ENCODE measurements around the gene VPS13C.

VPS13C gene

DNA sequence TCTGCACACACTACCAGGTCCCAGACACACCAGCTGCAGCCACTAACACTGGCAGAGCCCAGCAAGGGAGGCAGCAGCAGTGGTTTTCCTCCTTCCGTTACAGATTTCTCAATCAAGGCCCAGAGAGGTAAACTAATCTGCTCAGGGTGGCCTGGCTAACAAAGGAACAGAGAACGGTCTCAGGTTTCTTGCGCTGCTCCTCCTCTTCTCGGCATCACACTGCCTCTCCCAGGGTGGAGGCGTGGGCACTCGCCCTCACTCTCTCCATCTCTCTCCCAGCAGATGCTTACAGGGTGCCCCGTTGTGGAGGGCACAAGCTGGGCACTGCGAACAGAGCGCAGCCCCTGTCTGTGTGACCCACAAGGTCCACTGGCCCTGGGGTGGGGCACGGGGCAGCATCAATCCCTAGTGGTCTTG lies 228.7 kb downstream of the VPS13C start:
- H3K23ac ChIP-seq (ENCODE audit: low read length) = no peak overlapping the region
- no peak overlapping the region for H3K18ac ChIP-seq (ENCODE audit: low read length)
- peak; percentile 27 for DNase-seq

DNA sequence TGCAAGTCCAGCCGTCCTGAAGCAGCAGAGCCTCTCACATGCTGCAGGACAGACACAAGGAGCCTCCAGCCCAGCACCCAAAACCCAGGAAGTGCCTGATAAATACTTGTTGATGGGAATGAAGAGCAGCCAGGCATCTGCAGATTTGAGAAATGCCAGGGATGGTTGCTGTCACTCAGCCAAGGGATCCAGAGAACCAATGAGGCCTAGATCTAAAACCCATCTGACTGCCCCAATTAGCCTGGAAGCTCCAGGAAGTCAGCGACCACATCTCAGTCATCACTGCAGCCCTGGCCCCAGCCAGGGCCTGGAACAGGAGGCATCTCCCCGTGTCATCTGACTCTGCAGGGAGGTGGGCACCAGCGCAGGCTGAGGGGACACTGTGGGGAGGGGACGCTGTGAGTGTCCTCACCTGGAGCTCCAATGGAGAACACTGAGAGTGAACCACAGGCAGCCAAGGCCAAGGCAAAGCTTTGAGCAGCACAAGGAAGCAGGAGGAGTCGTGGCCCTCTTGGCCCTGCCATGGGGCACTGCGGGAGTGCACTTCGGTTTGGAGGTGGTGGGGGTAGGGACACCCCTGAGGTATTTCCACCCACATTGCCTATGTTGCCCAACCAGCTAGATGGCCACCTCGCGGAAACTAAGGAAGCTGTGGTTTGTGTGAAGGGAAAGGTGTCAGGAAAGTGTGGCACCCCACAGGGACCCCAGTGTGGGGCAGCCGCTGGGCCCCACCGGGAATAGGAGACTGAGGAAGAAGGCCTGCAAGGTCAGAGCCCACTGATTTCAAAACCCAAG lies 229.5 kb downstream of the VPS13C start:
- Histone ChIP-seq H3K79me2 (ENCODE audit: control insufficient read depth, insufficient read depth, low read length) (no peaks in the 10 kb centered on the region), H3K56ac (ENCODE audit: low read length) (peak overlapping the region; percentile 69), H3K4me1 (ENCODE audit: control insufficient read depth, low read depth, low read length) (peaks cover 3% of the 10 kb centered on the region), H3K4me3 (ENCODE audit: low read length) (no peak overlapping the region), H3K4ac (ENCODE audit: low read depth, low read length) (no peak overlapping the region), H3K9ac (ENCODE audit: low read length) (no peak overlapping the region), H3K79me1 (ENCODE audit: low read length) (no peaks in the 10 kb centered on the region), H4K5ac (ENCODE audit: low read length) (no peak overlapping the region), H2BK5ac (ENCODE audit: low read length) (no peak overlapping the region), H3K18ac (ENCODE audit: low read length) (no peak overlapping the region), H4K8ac (ENCODE audit: low read depth, low read length) (no peak overlapping the region), H3K23ac (ENCODE audit: low read length) (no peak overlapping the region), H2AK5ac (ENCODE audit: low read length) (no peak overlapping the region), H2BK15ac (replicated peaks; ENCODE audit: low read depth) (no peak overlapping the region), H3K27me3 (ENCODE audit: insufficient read depth, low read length, poor library complexity) (no peaks in the 10 kb centered on the region), H3K36me3 (ENCODE audit: control insufficient read depth, insufficient read depth, low read length) (no peaks in the 10 kb centered on the region), H2BK120ac (ENCODE audit: low read depth, low read length) (no peak overlapping the region), H3K4me2 (ENCODE audit: low read length) (no peak overlapping the region), H3K27ac (ENCODE audit: low read depth, low read length) (no peak overlapping the region)
- DNase-seq = no peak
- no CpG with 5 or more reads among the region's 12 CpGs for WGBS (ENCODE audit: extremely low coverage, insufficient coverage, low lambda C conversion rate)

More for the DNA sequence above, 228.7 kb downstream of the VPS13C start:
- H3K4me2 ChIP-seq (ENCODE audit: low read length) = no peak overlapping the region
- H4K8ac ChIP-seq (ENCODE audit: low read depth, low read length) = no peak overlapping the region
- H2BK5ac ChIP-seq (ENCODE audit: low read length) = no peak overlapping the region
- no CpG with 5 or more reads among the region's 10 CpGs for WGBS (ENCODE audit: extremely low coverage, insufficient coverage, low lambda C conversion rate)
- H3K9ac ChIP-seq (ENCODE audit: low read length) = no peak overlapping the region
- no peak overlapping the region for H3K4me3 ChIP-seq (ENCODE audit: low read length)
- no peaks in the 10 kb centered on the region for H3K79me1 ChIP-seq (ENCODE audit: low read length)
- H3K27ac ChIP-seq (ENCODE audit: low read depth, low read length) = no peak overlapping the region
- no peaks in the 10 kb centered on the region for H3K27me3 ChIP-seq (ENCODE audit: insufficient read depth, low read length, poor library complexity)
- no peak overlapping the region for H3K4ac ChIP-seq (ENCODE audit: low read depth, low read length)
- no peak overlapping the region for H2BK120ac ChIP-seq (ENCODE audit: low read depth, low read length)
- H2AK5ac ChIP-seq (ENCODE audit: low read length) = no peak overlapping the region
- H4K5ac ChIP-seq (ENCODE audit: low read length) = no peak overlapping the region
- no peak overlapping the region for H2BK15ac ChIP-seq (replicated peaks; ENCODE audit: low read depth)
- H3K36me3 ChIP-seq (ENCODE audit: control insufficient read depth, insufficient read depth, low read length) = no peaks in the 10 kb centered on the region
- no peaks in the 10 kb centered on the region for H3K79me2 ChIP-seq (ENCODE audit: control insufficient read depth, insufficient read depth, low read length)
- H3K56ac ChIP-seq (ENCODE audit: low read length) = peak overlapping the region; percentile 69
- peaks cover 3% of the 10 kb centered on the region for H3K4me1 ChIP-seq (ENCODE audit: control insufficient read depth, low read depth, low read length)

DNA sequence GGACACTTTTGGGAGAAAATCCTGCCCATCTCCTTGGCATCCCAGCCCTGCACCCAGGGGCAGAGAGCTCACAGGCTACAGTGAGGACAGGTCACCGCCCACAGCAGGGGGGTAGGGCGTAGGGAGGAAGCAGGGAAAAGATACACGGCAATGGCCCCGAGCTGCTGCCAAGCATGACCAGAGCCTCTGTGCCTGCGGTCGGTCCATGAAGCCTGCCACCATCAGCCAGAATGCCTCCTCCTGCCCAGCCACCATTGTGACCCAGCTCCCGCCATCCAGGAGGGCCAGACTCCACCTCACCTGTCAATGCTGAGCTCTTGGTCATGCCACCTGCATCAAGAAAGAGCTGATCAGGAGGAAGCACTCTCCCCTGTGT lies 230.7 kb downstream of the VPS13C start:
- H4K5ac ChIP-seq (ENCODE audit: low read length) = no peak overlapping the region
- no peak overlapping the region for H4K8ac ChIP-seq (ENCODE audit: low read depth, low read length)
- H3K4me1 ChIP-seq (ENCODE audit: control insufficient read depth, low read depth, low read length) = peaks cover 3% of the 10 kb centered on the region
- H3K27ac ChIP-seq (ENCODE audit: low read depth, low read length) = no peak overlapping the region
- no peak overlapping the region for H3K4ac ChIP-seq (ENCODE audit: low read depth, low read length)
- no peak overlapping the region for H2BK120ac ChIP-seq (ENCODE audit: low read depth, low read length)
- H3K27me3 ChIP-seq (ENCODE audit: insufficient read depth, low read length, poor library complexity) = no peaks in the 10 kb centered on the region
- no peak overlapping the region for H2BK5ac ChIP-seq (ENCODE audit: low read length)
- DNase-seq = no peak
- H2BK15ac ChIP-seq (replicated peaks; ENCODE audit: low read depth) = no peak overlapping the region
- H3K36me3 ChIP-seq (ENCODE audit: control insufficient read depth, insufficient read depth, low read length) = no peaks in the 10 kb centered on the region
- H3K9ac ChIP-seq (ENCODE audit: low read length) = no peak overlapping the region
- no peak overlapping the region for H3K23ac ChIP-seq (ENCODE audit: low read length)
- H3K18ac ChIP-seq (ENCODE audit: low read length) = no peak overlapping the region
- H2AK5ac ChIP-seq (ENCODE audit: low read length) = no peak overlapping the region
- H3K56ac ChIP-seq (ENCODE audit: low read length) = no peak overlapping the region
- H3K79me1 ChIP-seq (ENCODE audit: low read length) = no peaks in the 10 kb centered on the region
- no peak overlapping the region for H3K4me2 ChIP-seq (ENCODE audit: low read length)
- no peaks in the 10 kb centered on the region for H3K79me2 ChIP-seq (ENCODE audit: control insufficient read depth, insufficient read depth, low read length)
- WGBS (ENCODE audit: extremely low coverage, insufficient coverage, low lambda C conversion rate) = no CpG with 5 or more reads among the region's 7 CpGs
- H3K4me3 ChIP-seq (ENCODE audit: low read length) = no peak overlapping the region

DNA sequence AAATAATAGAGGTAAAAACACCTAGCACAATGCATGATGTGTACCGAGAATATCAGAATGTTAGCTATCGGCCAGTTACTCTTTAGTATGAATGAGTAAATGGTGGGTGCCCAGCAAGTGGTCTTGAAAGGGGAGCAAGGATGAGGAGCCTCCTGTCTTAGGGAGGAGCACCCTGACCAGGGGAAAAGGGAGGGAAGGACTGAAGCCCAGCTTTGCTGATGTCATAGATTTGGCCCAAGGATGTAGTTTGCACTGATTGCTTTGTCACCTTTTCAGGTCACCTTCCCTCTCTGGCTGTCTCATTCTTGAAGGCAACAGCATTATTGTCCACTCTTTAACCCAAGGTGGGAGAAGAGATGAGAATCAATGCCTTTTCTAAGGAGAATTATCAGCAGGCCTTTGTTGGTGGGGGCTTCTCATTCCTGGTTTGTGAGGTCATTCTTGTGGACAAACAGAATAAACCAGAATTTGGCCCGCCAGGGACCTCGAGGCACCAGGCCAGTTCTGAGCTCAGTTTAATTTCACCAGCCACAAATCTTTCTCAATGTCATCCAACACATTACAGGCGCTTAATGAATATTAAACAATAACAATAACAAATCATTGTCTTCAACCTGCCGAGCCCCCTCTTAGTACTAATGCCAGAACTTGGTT lies 231.3 kb downstream of the VPS13C start:
- Histone ChIP-seq H3K4ac (ENCODE audit: low read depth, low read length) (no peak overlapping the region), H4K8ac (ENCODE audit: low read depth, low read length) (no peak overlapping the region), H3K27ac (ENCODE audit: low read depth, low read length) (no peak overlapping the region), H3K79me2 (ENCODE audit: control insufficient read depth, insufficient read depth, low read length) (no peaks in the 10 kb centered on the region), H2BK5ac (ENCODE audit: low read length) (no peak overlapping the region), H3K79me1 (ENCODE audit: low read length) (no peaks in the 10 kb centered on the region), H3K23ac (ENCODE audit: low read length) (no peak overlapping the region), H2BK120ac (ENCODE audit: low read depth, low read length) (no peak overlapping the region), H3K18ac (ENCODE audit: low read length) (no peak overlapping the region), H3K27me3 (ENCODE audit: insufficient read depth, low read length, poor library complexity) (no peaks in the 10 kb centered on the region), H3K9ac (ENCODE audit: low read length) (no peak overlapping the region), H3K56ac (ENCODE audit: low read length) (no peak overlapping the region), H4K5ac (ENCODE audit: low read length) (no peak overlapping the region), H3K4me1 (ENCODE audit: control insufficient read depth, low read depth, low read length) (peaks cover 3% of the 10 kb centered on the region), H2BK15ac (replicated peaks; ENCODE audit: low read depth) (no peak overlapping the region), H3K4me3 (ENCODE audit: low read length) (no peak overlapping the region), H3K36me3 (ENCODE audit: control insufficient read depth, insufficient read depth, low read length) (no peaks in the 10 kb centered on the region), H3K4me2 (ENCODE audit: low read length) (no peak overlapping the region), H2AK5ac (ENCODE audit: low read length) (no peak overlapping the region)
- no peak for DNase-seq
- WGBS (ENCODE audit: extremely low coverage, insufficient coverage, low lambda C conversion rate) = no CpG with 5 or more reads among the region's 6 CpGs

DNA sequence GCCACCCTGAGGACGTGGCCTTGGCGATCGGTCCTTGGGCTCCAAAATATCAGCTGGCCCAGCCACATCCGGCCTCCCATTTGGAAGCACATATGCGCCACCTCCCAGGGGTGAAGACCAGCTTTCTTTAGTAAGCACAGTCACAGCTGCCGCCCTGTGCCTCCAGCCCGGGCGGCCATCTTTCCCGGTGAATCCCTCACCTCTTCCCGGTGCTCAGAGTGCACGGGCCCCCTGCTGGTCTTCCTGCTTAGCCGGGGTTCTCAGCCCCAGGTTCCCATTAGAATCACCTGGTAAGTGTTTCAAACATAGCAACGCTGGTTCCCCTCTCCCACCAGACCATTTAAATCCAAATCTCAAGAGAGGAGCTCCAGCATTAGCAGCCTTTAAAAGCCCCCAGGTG lies 232.2 kb downstream of the VPS13C start:
- Histone ChIP-seq H3K4me1 (ENCODE audit: control insufficient read depth, low read depth, low read length) (peaks cover 3% of the 10 kb centered on the region), H3K18ac (ENCODE audit: low read length) (no peak overlapping the region), H3K4ac (ENCODE audit: low read depth, low read length) (no peak overlapping the region), H2BK15ac (replicated peaks; ENCODE audit: low read depth) (no peak overlapping the region), H3K4me2 (ENCODE audit: low read length) (no peak overlapping the region), H2AK5ac (ENCODE audit: low read length) (no peak overlapping the region), H3K27me3 (ENCODE audit: insufficient read depth, low read length, poor library complexity) (no peaks in the 10 kb centered on the region), H3K9ac (ENCODE audit: low read length) (no peak overlapping the region), H3K23ac (ENCODE audit: low read length) (no peak overlapping the region), H3K27ac (ENCODE audit: low read depth, low read length) (no peak overlapping the region), H3K79me1 (ENCODE audit: low read length) (no peaks in the 10 kb centered on the region), H4K5ac (ENCODE audit: low read length) (no peak overlapping the region), H2BK120ac (ENCODE audit: low read depth, low read length) (no peak overlapping the region), H3K56ac (ENCODE audit: low read length) (no peak overlapping the region), H2BK5ac (ENCODE audit: low read length) (no peak overlapping the region), H3K4me3 (ENCODE audit: low read length) (no peak overlapping the region), H3K36me3 (ENCODE audit: control insufficient read depth, insufficient read depth, low read length) (no peaks in the 10 kb centered on the region), H4K8ac (ENCODE audit: low read depth, low read length) (no peak overlapping the region), H3K79me2 (ENCODE audit: control insufficient read depth, insufficient read depth, low read length) (no peaks in the 10 kb centered on the region)
- no CpG with 5 or more reads among the region's 13 CpGs for WGBS (ENCODE audit: extremely low coverage, insufficient coverage, low lambda C conversion rate)
- DNase-seq = no peak
